WTC11 (cell line): ENCODE results near the gene PPIP5K2. TPM values are rescaled to one million over a fixed set of nuclear protein-coding genes. Genes with fewer than 3 reads are reported as not detected.

ENCODE experiments used
- ATAC-seq: fragments of 200-7000 bp; cut with Tn5 transposase; 2 replicates; pipeline ENCODE4 v1.10.0; 2021; ENCODE audit warnings: mild to moderate bottlenecking, moderate library complexity
- CTCF ChIA-PET: fragments of 300-600 bp; sonication (Branson Sonifier 250); formaldehyde crosslinking; loops from one replicate; lab custom pipeline; 2021; ENCODE audit warnings: antibody characterized with exemption; lab: Charles Lee
- POLR2A ChIA-PET: fragments of 350-600 bp; sonication (Branson Sonifier 250); formaldehyde crosslinking; loops from one replicate; lab custom pipeline; 2021; ENCODE audit warnings: antibody characterized with exemption; lab: Charles Lee
- DNase-seq: peaks from one replicate; pipeline ENCODE4 v3.0.0; 2021; ENCODE audit warnings: low spot score
- H3K27ac Mint-ChIP-seq: 2 replicates; pipeline ENCODE4 v1.8.0; 2021; ENCODE audit warnings: mixed read lengths
- H3K27me3 Mint-ChIP-seq: 2 replicates; pipeline ENCODE4 v1.8.0; 2021; ENCODE audit warnings: low read depth, mild to moderate bottlenecking, moderate library complexity, mixed read lengths
- H3K36me3 Mint-ChIP-seq: 2 replicates; pipeline ENCODE4 v1.8.0; 2021; ENCODE audit warnings: mixed read lengths
- H3K4me1 Mint-ChIP-seq: 2 replicates; pipeline ENCODE4 v1.8.0; 2022; ENCODE audit warnings: mixed read lengths
- H3K4me3 Mint-ChIP-seq: 2 replicates; pipeline ENCODE4 v1.8.0; 2021; ENCODE audit warnings: mild to moderate bottlenecking, moderate library complexity, mixed read lengths
- H3K9me3 Mint-ChIP-seq: 2 replicates; pipeline ENCODE4 v1.8.0; 2021; ENCODE audit warnings: mixed read lengths
- AFF4 ChIP-seq: sonication (generic); formaldehyde crosslinking; IDR thresholded peaks from 2 replicates; pipeline ENCODE4 v1.8.1; 2023; ENCODE audit warnings: mild to moderate bottlenecking, missing genetic modification reagents, borderline replicate concordance
- ARID4B ChIP-seq: sonication (generic); formaldehyde crosslinking; IDR thresholded peaks from 2 replicates; pipeline ENCODE4 v1.8.0; 2023; ENCODE audit warnings: missing genetic modification reagents, mild to moderate bottlenecking, borderline replicate concordance
- CDX4 ChIP-seq: fragments of 250-450 bp; sonication (Bioruptor Pico); IDR thresholded peaks from 2 replicates; pipeline ENCODE4 v1.9.0; 2021; ENCODE audit warnings: moderate library complexity, mild to moderate bottlenecking, inconsistent platforms, borderline replicate concordance
- E2F4 ChIP-seq: sonication (generic); formaldehyde crosslinking; IDR thresholded peaks from 2 replicates; pipeline ENCODE4 v1.8.1; 2022; ENCODE audit warnings: low read depth, mild to moderate bottlenecking, moderate library complexity, missing genetic modification reagents, borderline replicate concordance
- ESRRA ChIP-seq: sonication (generic); formaldehyde crosslinking; IDR thresholded peaks from 2 replicates; pipeline ENCODE4 v1.8.1; 2022; ENCODE audit warnings: mild to moderate bottlenecking, missing genetic modification reagents, borderline replicate concordance
- HMGA2 ChIP-seq: fragments of 250-450 bp; sonication (Bioruptor Pico); IDR thresholded peaks from 2 replicates; pipeline ENCODE4 v1.4.0; 2021; ENCODE audit warnings: mild to moderate bottlenecking, moderate library complexity
- IRF2 ChIP-seq: sonication (generic); formaldehyde crosslinking; IDR thresholded peaks from 2 replicates; pipeline ENCODE4 v1.8.0; 2022; ENCODE audit warnings: low read depth, missing genetic modification reagents, borderline replicate concordance
- NFE2L1 ChIP-seq: sonication (generic); formaldehyde crosslinking; IDR thresholded peaks from 2 replicates; pipeline ENCODE4 v1.8.1; 2023; ENCODE audit warnings: missing genetic modification reagents
- NFYB ChIP-seq: sonication (generic); formaldehyde crosslinking; conservative IDR thresholded peaks from 2 replicates; pipeline ENCODE4 v1.8.0; 2022; ENCODE audit warnings: low read depth, missing genetic modification reagents
- NR2C2 ChIP-seq: sonication (generic); formaldehyde crosslinking; IDR thresholded peaks from 2 replicates; pipeline ENCODE4 v1.8.0; 2022; ENCODE audit warnings: mild to moderate bottlenecking, missing genetic modification reagents
- OVOL2 ChIP-seq: fragments of 250-450 bp; sonication (Bioruptor Pico); IDR thresholded peaks from 2 replicates; pipeline ENCODE4 v1.9.0; 2021; ENCODE audit warnings: mild to moderate bottlenecking, borderline replicate concordance
- PREB ChIP-seq: sonication (generic); formaldehyde crosslinking; IDR thresholded peaks from 2 replicates; pipeline ENCODE4 v1.8.1; 2022; ENCODE audit warnings: mild to moderate bottlenecking, missing genetic modification reagents, moderate library complexity, borderline replicate concordance
- PRRX2 ChIP-seq: fragments of 250-450 bp; sonication (Bioruptor Pico); IDR thresholded peaks from 2 replicates; pipeline ENCODE4 v1.8.0; 2021; ENCODE audit warnings: mild to moderate bottlenecking
- RELA ChIP-seq: sonication (generic); formaldehyde crosslinking; IDR thresholded peaks from 2 replicates; pipeline ENCODE4 v1.8.1; 2022; ENCODE audit warnings: missing genetic modification reagents, mild to moderate bottlenecking, borderline replicate concordance
- SMAD4 ChIP-seq: sonication (generic); formaldehyde crosslinking; IDR thresholded peaks from 2 replicates; pipeline ENCODE4 v1.8.0; 2022; ENCODE audit warnings: mild to moderate bottlenecking, missing genetic modification reagents
- TCF7 ChIP-seq: sonication (generic); formaldehyde crosslinking; IDR thresholded peaks from 2 replicates; pipeline ENCODE4 v1.8.0; 2022; ENCODE audit warnings: mild to moderate bottlenecking, low read depth, missing genetic modification reagents, moderate library complexity
- TP53 ChIP-seq: sonication (generic); formaldehyde crosslinking; IDR thresholded peaks from 2 replicates; pipeline ENCODE4 v1.8.1; 2023; ENCODE audit warnings: mild to moderate bottlenecking, missing genetic modification reagents
- ZNF232 ChIP-seq: sonication (generic); formaldehyde crosslinking; IDR thresholded peaks from 2 replicates; pipeline ENCODE4 v1.8.0; 2022; ENCODE audit warnings: mild to moderate bottlenecking, missing genetic modification reagents
- ZNF317 ChIP-seq: sonication (generic); formaldehyde crosslinking; IDR thresholded peaks from 2 replicates; pipeline ENCODE4 v1.8.1; 2023; ENCODE audit warnings: low read depth, mild to moderate bottlenecking, moderate library complexity, missing genetic modification reagents, borderline replicate concordance
- ZNF532 ChIP-seq: fragments of 250-450 bp; sonication (Bioruptor Pico); IDR thresholded peaks from 2 replicates; pipeline ENCODE4 v1.9.0; 2021; ENCODE audit warnings: mild to moderate bottlenecking, borderline replicate concordance
- total RNA-seq: library from RNA; stranded (reverse); gene quantifications from 3 replicates; pipeline ENCODE4 v1.2.3, GENCODE V29; 2021

The PPIP5K2 gene
- total RNA-seq, 1 experiment from 2014 or later, result 67.6 TPM

- POLR2A ChIA-PET, result no interaction called here
- Mint-ChIP-seq H3K27ac (no peak overlapping the region), H3K36me3 (peaks cover 81% of the 10 kb centered on the region), H3K4me3 (no peak overlapping the region), H3K27me3 (peaks cover 6% of the 10 kb centered on the region; the same call in 1 of the 2 replicates), H3K4me1 (no peaks in the 10 kb centered on the region), H3K9me3 (peaks cover 89% of the 10 kb centered on the region)
- no peak for TF ChIP-seq ARID4B (CRISPR knock-in tag)
- TF ChIP-seq NR2C2, result no peak
- TF ChIP-seq E2F4, result no peak
- no peak for TF ChIP-seq NFE2L1 (CRISPR knock-in tag)
- TF ChIP-seq NFYB (CRISPR knock-in tag), result no peak
- no peak for TF ChIP-seq ZNF317 (CRISPR knock-in tag)
- no peak for TF ChIP-seq SMAD4 (CRISPR knock-in tag)
- no peak for TF ChIP-seq ZNF232
- TF ChIP-seq PRRX2 (CRISPR knock-in tag), result no peak
- no peak for TF ChIP-seq ZNF532 (CRISPR knock-in tag)
- no peak for TF ChIP-seq OVOL2 (CRISPR knock-in tag)
- no peak for TF ChIP-seq AFF4 (CRISPR knock-in tag)
- TF ChIP-seq IRF2, result no peak
- no peak for TF ChIP-seq PREB (CRISPR knock-in tag)
- TF ChIP-seq TCF7, result no peak
- TF ChIP-seq RELA (CRISPR knock-in tag), result no peak
- no peak for TF ChIP-seq ESRRA (CRISPR knock-in tag)
- TF ChIP-seq HMGA2, result no peak
- no peak for TF ChIP-seq TP53
- no peak for TF ChIP-seq CDX4
- CTCF ChIA-PET, result no interaction called here
- no peak for DNase-seq
- ATAC-seq, result no peak
Observed at GRCh38 chr5:103079796-103080195, 40.3 kb upstream of the PPIP5K2 start.
